GM21825 (cell line): ENCODE data around the gene BBS1.

Experiments
- ATAC-seq: cut with Tn5 transposase; IDR thresholded peaks from one replicate; pipeline ENCODE4 v1.9.1; 2021; ENCODE audit warnings: mild to moderate bottlenecking, moderate library complexity; ENCODE audit not compliant: unreplicated experiment

The BBS1 gene

DNA sequence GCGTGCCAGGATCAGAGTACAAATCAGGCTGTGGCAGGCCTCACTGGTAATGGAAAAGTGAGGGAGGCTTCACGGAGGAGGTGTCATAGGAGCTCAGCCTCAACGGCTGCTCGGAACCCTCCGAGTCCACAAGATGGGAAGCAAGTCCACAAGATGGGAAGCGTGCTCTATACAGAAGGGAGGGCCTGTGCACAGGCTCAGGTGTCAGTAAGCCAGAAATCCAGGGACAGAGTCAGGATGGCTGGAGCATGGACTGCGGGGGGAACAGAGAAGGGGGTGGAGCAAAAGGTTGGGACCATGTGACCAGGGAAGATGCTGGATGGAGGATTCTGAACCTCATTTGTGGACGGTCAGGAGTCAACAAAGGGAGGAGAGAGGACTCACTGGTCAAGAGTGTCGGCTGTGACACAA, 33.6 kb upstream of the BBS1 start:
- no peak for ATAC-seq

DNA sequence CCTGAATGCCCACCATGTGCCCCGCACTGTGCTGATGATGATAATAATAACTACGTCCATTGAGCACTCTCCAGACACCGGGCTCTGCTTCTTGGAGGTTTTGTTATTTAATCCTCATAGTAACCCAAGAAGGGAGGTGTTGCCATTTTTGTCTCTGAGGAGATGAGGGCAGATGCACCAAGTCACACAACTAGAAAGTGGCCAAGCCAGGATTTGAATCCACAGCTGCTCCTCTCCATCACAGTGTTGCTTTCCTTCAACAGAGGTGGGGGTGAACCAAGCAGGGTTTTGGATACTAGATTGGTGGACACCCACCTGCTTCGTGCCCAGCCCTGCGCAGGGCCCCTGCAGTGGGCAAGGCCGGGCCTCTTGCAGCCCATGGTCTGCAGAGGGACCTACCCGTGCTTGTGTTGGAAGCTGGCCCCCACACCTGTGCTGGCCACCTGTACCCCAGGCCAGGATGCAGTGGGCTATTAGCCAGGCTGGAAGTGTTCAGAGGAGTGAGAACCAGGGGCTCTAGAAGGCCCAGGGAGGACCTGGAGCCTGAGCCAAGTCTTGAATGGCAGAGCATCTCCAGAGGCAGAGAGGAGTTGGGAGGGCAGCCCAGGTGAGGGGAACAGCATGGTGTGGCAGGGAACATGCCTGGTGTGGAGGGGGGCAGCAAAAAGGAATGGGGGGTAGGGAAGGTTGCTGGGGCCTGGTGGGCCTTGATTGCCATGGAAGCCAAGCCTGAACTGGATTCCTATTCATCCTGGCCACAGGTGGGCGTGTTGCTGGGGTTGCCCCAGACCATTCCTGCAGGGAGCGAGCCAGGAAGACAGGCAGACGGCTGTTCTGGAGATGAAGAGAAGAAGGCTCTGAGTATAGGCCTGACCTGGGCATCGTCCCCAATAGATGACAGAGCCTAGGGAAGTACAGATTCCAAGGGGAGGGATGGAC, 32.9 kb upstream of the BBS1 start:
- ATAC-seq: no peak

DNA sequence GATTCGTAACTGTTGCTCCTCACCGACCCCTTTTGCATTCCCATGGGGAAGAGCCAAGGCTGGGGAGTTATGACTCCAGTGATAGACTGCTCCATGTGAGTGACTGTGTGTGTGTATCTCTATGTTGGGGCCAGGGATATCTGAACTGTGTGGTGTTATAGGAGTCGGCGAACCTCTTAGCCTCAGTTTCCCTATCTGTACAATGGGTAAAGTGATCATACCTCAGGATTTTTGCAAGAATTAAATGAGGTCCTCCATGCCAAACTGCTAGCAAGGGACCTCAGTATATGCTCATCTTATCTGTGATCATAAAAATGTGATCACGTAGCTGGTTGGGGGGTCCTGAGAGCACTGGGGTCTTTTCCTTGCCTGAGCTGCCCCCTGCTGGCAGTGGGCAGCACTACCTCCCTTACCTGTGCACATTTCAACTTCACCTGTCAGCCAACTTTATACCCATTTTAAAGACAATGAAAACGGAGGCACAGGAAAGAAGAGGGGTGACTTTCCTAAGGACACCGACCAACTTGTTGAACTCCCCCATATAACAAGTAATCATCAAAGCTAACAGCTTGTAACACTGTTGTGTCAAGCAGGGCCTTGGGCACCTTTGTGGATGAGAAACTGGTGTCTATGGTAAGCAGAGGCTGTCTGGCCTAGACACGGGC, 31.6 kb upstream of the BBS1 start:
- no peak for ATAC-seq

DNA sequence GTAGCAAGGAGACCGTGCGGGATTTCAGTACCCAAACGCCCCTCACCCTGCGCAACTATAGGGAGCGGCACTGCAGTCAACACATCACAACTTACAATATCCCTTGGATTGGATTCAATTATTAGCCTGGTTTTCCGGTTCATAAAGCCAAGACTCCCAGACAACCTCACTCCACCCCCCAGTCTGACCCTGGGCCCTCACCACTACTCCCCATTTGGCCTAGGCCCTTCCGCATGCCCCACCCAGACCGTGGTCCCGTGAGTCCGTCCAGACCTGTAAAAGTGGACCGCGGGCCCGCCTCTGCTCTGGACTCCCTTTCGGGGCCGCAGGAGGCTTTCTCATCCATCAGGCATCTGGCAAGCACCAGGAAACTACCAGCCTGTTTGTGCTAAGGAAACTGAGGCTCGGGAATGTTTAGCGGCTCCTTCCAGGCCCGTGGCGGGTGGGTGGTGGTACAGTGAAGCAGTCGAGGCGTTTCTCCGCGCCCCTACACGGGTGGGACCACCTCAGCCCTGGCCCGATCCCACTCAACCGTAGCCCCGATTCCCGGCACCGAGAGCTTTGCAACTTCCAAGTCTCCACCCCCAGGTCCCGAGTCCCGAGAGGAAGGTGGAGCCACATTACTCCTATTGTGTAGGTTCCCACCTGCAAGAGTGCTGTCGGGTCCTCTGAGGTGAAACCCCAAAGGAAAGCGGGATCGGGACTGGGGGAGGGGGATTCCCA, 30.9 kb upstream of the BBS1 start:
- ATAC-seq: no peak

DNA sequence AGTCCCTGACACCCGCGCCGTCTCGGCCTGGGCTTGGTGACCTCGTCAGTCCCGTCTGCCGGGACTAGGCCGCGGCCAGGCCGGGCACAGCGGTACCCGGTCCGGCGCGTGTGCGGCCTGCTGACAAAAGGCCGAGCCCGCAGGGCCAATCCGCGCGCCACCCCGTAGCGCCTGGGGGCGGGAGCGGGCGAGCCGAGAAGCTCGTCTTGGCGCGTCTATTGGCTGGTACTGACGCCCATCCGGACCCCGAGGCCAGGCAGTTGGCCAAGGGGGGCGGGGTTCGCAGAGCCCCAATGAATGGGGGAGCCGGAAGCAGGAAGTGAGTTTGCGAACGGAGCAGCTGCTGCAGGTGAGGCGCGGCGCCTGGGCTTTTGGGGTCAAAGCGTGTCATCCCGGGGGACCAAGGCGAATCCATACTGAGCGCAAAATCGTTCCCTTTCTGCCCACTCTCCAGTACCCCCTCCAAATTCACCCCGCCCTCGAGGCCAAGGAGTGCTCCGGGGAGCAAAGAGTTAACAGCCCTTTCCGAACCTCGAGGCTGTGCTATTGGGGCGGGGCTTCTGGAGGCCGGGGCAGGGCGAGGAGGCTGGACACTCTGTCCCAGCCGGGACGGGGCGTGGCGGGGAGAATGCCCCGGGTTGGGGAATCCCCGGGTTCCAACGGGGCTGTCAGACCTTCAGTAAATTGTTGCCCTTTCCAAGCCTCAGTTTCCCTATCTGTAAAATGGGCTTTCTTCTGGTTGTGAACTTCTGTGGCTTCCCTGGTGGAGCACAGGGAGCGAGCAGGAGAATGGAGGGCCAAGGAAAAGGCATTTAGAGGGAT, 30.1 kb upstream of the BBS1 start, which contains the start of gene DPP3:
Gene DPP3 (plus strand): TSS at position 318 of the 822 bp plus-strand sequence. CDS start 1,767 bp downstream, outside the sequence.
- ATAC-seq: peak; percentile 85

DNA sequence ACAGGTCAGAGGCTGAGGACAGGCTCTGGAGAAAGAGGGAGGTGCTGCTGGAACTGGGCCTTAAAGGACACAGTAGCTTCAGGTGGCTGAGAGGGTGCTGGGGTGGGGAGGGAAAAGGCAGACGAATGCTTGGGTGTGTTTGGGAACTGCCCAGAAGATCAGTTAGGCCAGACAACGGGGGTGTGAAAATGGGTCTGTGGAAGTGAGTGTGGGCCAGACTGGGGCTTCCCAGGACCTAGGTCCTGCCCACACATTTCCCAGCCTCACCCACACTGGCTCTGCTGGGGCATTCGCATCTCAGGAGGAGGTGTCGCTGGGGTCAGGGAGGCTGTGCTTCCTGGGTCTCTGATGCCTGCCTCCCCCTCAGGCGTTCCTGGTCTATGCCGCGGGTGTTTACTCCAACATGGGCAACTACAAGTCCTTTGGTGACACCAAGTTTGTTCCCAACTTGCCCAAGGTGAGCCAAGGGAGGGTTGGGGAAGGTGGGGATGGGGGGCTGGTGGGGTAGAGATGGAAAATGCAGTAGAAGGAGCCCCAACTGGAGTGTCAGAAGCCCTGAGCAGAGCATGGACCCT, 25.5 kb upstream of the BBS1 start:
- no peak for ATAC-seq

DNA sequence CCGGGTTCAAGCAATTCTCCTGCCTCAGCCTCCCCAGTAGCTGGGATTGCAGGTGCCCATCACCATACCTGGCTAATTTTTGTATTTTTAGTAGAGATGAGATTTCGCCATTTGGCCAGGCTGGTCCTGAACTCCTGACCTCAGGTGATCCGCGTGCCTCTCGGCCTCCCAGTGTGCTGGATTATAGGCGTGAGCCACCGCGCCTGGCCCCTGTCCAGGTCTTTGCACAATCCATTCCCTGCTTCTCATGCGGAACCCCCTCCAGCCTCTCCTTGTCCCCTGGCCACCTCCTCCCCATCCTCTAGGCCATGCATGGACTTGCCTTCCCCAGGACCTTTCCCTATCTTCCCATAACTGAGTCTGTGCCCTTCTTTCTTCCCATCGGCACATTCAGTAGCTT, 21.5 kb upstream of the BBS1 start:
- ATAC-seq: no peak

DNA sequence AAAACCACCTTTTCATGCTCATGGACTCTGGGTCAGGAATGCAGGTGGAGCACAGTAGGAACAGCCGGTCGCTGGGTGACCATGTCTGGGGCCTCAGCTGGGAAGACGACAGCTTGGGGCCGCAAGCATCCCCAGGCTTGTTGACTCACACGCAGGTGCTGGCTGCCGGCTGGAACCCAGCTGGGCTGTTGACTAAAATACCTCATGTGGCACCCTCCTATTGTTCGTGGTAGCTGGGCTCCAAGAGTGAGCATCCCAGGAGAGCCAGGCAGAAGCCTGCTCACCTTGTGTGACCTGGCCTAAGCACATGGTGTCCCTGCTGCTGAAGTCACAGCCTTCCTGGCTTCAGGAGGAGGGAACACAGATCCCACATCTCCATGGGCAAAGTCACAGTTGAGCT, 20.8 kb upstream of the BBS1 start:
- ATAC-seq: no peak

DNA sequence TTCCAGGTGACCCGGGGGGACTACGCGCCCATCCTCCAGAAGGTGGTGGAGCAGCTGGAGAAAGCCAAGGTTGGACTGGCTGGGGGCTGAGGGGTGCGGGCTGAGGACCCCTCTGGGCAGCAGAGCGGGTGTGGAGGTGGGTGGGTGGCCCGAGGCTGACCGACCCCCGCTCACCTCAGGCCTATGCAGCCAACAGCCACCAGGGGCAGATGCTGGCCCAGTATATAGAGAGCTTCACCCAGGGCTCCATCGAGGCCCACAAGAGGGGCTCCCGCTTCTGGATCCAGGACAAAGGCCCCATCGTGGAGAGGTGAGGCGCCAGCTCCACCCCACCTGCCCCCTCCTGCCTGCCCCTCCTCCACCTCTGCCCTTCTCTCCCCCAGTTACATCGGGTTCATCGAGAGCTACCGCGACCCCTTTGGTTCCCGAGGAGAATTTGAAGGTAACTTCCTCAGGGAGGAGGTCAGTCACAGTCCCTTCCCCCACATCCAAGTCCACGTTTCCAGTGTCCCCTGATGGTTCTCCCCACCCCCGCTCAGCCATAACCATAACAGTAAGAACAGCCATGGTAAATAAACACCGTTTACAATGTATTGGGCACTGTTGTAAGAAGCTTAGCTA, 19.0 kb upstream of the BBS1 start:
- ATAC-seq: no peak

DNA sequence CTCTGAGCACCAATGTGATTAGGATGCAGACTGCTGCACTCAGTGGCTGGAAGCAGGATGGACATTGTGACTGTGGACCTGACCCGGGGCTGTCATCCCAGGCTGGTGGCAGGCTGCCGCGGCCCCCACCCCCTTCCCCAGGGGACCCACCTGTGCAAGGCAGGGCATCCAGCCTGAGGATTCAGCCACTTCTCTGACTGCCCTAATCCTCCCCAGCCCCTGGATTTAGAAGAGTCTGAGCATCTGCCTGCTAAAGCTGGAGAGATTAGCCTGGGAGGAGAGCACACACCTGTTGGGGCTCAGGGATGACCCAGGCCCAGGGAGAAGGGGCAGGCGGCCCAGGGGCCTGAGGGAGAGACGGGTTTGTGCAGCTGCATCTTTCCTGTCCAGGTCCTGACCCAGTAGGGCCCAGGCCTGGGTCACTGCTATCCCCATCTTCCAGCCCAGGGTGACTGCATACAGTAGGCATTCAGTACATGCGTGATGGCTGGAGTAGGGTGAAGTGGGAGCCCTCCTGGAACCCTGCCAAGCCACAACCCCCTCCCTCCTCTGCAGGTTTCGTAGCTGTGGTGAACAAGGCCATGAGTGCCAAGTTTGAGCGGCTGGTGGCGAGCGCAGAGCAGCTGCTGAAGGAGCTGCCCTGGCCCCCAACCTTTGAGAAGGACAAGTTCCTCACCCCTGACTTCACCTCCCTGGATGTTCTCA, 18.1 kb upstream of the BBS1 start:
- no peak for ATAC-seq

DNA sequence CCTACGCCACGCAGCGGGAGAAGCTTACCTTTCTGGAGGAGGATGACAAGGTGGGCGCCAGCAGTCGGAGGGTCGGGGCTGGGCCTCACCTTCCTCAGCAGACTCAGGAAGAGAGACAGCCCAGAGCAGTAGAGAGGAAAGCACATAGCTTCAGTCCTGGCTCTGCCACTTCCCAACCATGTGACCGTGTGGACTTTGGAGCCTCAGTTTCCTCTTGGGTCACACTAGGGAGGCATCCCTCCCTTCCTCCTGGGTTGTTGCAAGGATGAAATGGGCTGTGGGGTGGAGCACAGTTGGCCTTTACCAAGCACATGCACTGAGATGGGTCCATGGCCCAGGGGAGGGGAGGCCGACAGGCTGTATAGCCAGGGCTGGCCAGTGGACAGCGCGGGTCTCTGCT, 17.3 kb upstream of the BBS1 start:
- ATAC-seq: no peak

DNA sequence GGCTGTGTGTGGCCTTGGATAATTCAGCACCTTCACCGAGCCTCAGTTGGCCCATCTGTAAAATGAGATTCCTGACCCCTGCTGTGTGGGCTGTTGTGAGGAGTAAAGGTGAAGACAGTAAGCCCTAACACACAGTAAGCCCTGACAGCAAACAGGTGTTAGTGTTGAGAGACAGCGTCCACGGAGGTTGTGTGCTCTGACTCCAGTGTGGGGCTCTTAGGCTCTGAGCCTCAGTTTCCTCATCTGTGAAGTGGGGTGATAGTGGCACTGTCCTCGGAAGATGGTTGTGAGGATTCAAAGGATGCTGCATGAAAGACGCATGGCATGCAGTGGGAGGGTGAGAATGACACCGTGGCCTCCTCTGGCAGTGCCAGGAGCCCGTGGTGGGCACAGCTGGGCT, 16.0 kb upstream of the BBS1 start:
- no peak for ATAC-seq

DNA sequence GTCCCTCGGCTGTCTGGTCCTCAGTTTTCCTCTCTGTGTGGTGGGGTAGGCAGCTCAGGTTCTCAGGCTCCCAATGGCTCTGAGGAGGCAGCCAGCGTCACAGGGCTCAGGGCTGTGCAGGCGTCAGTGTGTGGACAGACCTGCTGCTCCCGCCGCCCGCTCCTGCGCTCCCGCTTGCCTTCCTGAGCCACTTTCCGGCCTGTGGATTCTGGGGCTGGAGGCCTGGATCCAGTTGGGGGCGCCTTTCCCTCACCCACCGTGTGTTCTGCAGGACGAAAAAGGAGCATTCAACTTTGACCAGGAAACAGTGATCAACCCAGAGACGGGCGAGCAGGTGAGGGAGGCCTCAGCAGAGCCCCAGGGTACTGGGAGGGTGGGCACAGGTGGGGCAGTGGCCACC, 15.5 kb upstream of the BBS1 start:
- no peak for ATAC-seq

DNA sequence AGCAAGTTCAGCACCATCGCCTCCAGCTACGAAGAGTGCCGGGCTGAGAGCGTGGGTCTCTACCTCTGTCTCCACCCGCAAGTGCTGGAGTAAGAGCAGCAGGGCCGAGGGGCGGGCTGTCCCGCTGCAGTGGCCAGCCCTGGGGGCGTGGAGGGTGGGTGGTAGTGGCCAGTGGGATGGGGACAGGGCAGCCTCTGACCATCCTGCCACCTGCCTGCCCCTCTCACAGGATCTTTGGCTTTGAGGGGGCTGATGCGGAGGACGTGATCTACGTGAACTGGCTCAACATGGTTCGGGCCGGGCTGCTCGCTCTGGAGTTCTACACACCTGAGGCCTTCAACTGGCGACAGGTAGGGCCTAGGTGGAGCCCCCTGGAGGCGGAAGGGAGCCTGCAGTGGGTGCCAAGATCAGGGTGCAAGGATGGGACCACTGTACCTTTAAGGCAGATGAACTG, 15.0 kb upstream of the BBS1 start:
- no peak for ATAC-seq

DNA sequence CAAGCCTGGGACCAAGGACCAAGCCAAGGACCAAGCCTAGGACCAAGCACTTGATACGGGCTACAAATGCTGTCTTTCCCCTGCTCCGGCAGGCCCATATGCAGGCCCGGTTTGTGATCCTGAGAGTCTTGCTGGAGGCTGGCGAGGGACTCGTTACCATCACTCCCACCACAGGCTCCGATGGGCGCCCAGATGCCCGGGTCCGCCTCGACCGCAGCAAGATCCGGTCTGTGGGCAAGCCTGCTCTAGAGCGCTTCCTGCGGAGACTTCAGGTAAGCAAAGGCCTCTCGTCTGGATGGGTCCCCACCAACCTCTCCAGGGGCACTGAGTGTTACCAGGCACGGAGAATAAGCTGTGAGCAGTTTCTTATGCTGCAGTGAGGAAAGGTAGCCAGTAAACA, 13.2 kb upstream of the BBS1 start:
- ATAC-seq: no peak

DNA sequence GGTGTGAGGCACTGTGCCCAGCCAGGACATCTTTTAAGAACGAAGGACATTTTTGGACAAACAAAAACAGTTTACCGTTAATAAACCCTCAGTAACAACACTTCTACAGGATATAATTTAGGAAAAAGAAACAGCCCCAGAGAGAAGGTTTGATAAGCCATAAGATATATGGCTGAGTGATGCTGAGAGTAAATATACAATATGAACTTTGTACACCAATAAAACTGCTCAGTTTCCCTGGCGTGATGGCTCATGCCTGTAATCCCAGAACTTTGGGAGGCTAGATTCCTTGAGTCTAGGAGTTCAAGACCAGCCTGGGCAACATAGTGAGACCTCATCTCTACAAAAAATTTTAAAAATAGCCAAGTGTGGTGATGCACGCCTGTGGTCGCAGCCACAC, 11.9 kb upstream of the BBS1 start:
- ATAC-seq: no peak

DNA sequence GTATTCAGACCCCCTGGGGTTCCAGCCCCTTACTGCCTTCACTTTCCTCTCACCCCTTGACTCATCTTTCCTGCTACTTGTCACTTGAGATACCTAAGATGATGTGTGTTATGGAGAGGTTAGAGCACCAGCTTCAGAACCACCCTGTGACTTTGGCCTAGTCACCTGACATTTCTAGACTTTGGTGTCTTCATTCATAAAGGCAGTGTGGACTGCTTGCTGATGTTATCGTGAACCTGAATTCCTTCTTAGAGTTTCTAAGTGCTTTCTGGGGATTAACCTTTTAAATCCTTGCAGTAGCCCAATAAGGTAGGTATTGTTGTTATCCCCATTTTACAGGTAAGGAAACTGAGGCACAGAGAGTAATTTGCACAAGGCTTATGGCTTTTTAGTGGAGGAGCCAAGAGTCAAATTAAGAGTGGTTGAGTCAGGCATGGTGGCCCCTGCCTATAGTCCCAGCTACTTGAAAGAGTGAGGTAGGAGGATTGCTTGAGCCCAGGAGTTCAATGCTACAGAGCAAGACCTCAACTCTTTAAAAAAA, 5.1 kb upstream of the BBS1 start:
- no peak for ATAC-seq

DNA sequence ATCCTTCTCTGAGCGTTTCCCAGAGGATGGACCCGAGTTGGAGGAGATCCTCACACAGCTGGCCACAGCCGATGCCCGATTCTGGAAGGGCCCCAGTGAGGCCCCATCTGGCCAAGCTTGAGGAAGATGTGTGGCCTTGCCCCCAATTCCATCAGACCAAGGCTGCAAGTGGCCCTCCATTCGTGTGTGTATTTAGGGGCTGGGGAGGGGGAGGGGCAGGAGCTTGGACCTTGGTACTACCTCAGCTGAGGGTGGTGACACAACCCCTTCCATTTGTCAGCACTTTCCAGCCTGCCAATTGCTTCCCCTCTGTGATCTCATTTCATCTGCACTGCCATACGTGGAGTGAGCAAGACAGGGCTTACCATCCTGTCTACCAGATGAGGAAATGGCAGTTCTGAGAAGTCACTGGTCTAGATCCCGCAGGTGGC, 1.3 kb upstream of the BBS1 start:
- ATAC-seq: no peak

DNA sequence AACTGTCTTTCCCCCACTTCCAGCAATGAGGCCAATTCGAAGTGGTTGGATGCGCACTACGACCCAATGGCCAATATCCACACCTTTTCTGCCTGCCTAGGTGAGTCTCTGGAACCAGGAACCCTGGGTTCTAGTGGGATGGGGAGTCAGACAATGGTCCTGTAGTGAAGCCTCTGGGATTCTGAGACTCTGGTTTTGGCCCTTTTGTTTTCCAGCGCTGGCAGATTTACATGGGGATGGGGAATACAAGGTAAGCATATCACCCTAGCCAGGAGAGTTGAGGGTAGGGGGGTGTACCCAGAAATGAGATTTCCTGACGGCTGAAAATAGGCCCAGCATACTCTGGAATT, 530 bp downstream of the BBS1 start:
- no peak for ATAC-seq
